Colonic mucosa (tissue), 4 donors: Measurements from ENCODE around the gene KANK2. TPM values are rescaled to one million over a fixed set of nuclear protein-coding genes. Genes with fewer than 3 reads are reported as not detected.

Source experiments
- DNase-seq: peaks from one replicate; pipeline ENCODE4 v3.0.0-alpha.2; 2020
- H3K27ac ChIP-seq: fragments of 200-600 bp; one replicate; pipeline ENCODE4 v1.8.0; 2021
- H3K27me3 ChIP-seq: fragments of 200-600 bp; one replicate; pipeline ENCODE4 v1.8.0; 2021
- H3K36me3 ChIP-seq: fragments of 200-600 bp; one replicate; pipeline ENCODE4 v1.8.0; 2021
- H3K4me1 ChIP-seq: fragments of 200-600 bp; one replicate; pipeline ENCODE4 v1.8.0; 2021; ENCODE audit warnings: mild to moderate bottlenecking
- H3K4me3 ChIP-seq: fragments of 200-600 bp; one replicate; pipeline ENCODE4 v1.8.0; 2021
- H3K9ac ChIP-seq, 2 donors: one replicate each; pipeline ENCODE4 v1.7.0; 2013; ENCODE audit warnings: control low read depth in 2 of 2, low read depth in 2 of 2, low read length in 2 of 2
- H3K9me3 ChIP-seq: fragments of 200-600 bp; one replicate; pipeline ENCODE4 v1.8.0; 2021
- CTCF ChIP-seq: fragments of 200-600 bp; IDR thresholded peaks from one replicate; pipeline ENCODE4 v1.8.0; 2022; ENCODE audit warnings: antibody characterized with exemption, mild to moderate bottlenecking
- intact Hi-C: fragments of 100-400 bp; cut with DNase I; formaldehyde crosslinking; loops from one replicate; pipeline ENCODE4 v1.14.1; 2022
- total RNA-seq, 2 donors: library from RNA; stranded (reverse); fragmentation: NEBNext Ultra II Directional in 1 of 2; extraction: Animal tissue kit (Norgen Biotek cat#: 25700) in 1 of 2; gene quantifications; one replicate each; pipeline ENCODE4 v1.2.1, GENCODE V29; 2021
- donor health status: healthy.
- donor health status: DM: no; HTN: no; CAD: no.
- donor health status: DM: no; HTN: no; CAD: no.

The KANK2 gene
- total RNA-seq, 2 donors from 2014 or later = 44.1 to 87.8 TPM

- no peak overlapping the region for H3K4me3 ChIP-seq
- no peaks in the 10 kb centered on the region for H3K27me3 ChIP-seq
- H3K27ac ChIP-seq = no peak overlapping the region
- no peak overlapping the region for H3K9ac ChIP-seq
- no peaks in the 10 kb centered on the region for H3K4me1 ChIP-seq
- no peaks in the 10 kb centered on the region for H3K9me3 ChIP-seq
- intact Hi-C loops = no loop called here
- no peak for DNase-seq
- no peak for TF ChIP-seq CTCF
- H3K36me3 ChIP-seq = peaks cover 57% of the 10 kb centered on the region
Measured at GRCh38 chr19:11115895-11116446, 81.4 kb downstream of the KANK2 start.

GRCh38 chr19:11115042-11115441 is 82.3 kb downstream of the KANK2 start:
- intact Hi-C loops = no loop called here
- no peak for DNase-seq
- H3K27me3 ChIP-seq = no peaks in the 10 kb centered on the region
- no peak overlapping the region for H3K9ac ChIP-seq
- TF ChIP-seq CTCF = no peak
- no peak overlapping the region for H3K27ac ChIP-seq
- no peak overlapping the region for H3K4me3 ChIP-seq
- H3K36me3 ChIP-seq = peaks cover 57% of the 10 kb centered on the region
- H3K4me1 ChIP-seq = no peaks in the 10 kb centered on the region
- no peaks in the 10 kb centered on the region for H3K9me3 ChIP-seq

Other genes with a start within 250 kb of the KANK2 start
- 100 to 1,000 TPM in 1 of 2 donors, 10 to 100 TPM in 1; 73.8 to 141 TPM for gene SMARCA4, start 236.5 kb downstream of the KANK2 start, total RNA-seq
- gene LDLR, start 108.1 kb downstream of the KANK2 start, total RNA-seq = 100 to 1,000 TPM in 1 of 2 donors, 10 to 100 TPM in 1; 65.0 to 190 TPM
- gene SPC24, start 41.8 kb downstream of the KANK2 start, total RNA-seq = 10 to 100 TPM in 1 of 2 donors, 1 to 10 TPM in 1; 9.4 to 47.6 TPM
- gene ANGPTL8, start 42.1 kb upstream of the KANK2 start, total RNA-seq = not detected
- gene DOCK6, start 65.0 kb upstream of the KANK2 start, total RNA-seq = 10 to 100 TPM; 45.9 to 86.0 TPM
- not detected for gene TSPAN16, start 98.6 kb upstream of the KANK2 start, total RNA-seq
- 10 to 100 TPM; 47.7 to 54.0 TPM for gene RAB3D, start 142.1 kb upstream of the KANK2 start, total RNA-seq
- 10 to 100 TPM; 45.4 to 63.4 TPM for gene TMEM205, start 148.7 kb upstream of the KANK2 start, total RNA-seq
- 10 to 100 TPM; 17.4 to 21.4 TPM for gene CCDC159, start 149.0 kb upstream of the KANK2 start, total RNA-seq
- 1 to 10 TPM; 4.8 to 8.0 TPM for gene PLPPR2, start 157.9 kb upstream of the KANK2 start, total RNA-seq
- 1 to 10 TPM; 3.0 to 4.6 TPM for gene SWSAP1, start 177.1 kb upstream of the KANK2 start, total RNA-seq
- 1 to 10 TPM; 2.8 to 5.8 TPM for gene EPOR, start 186.8 kb upstream of the KANK2 start, total RNA-seq
- gene RGL3, start 221.8 kb upstream of the KANK2 start, total RNA-seq = 10 to 100 TPM; 13.8 to 32.7 TPM
- gene ODAD3, start 237.6 kb upstream of the KANK2 start, total RNA-seq = under 1 TPM in 1 of 2 donors, not detected in 1; 0.22 TPM
- 100 to 1,000 TPM; 308 to 434 TPM for gene PRKCSH, start 238.1 kb upstream of the KANK2 start, total RNA-seq